Right lobe of liver (tissue), 4 donors: Measurements from ENCODE around the gene KCNJ6.

Experiments used
- CTCF ChIP-seq, 4 donors: fragments of 200-600 bp in 3 of 4; fragments of 450-650 bp in 1 of 4; IDR thresholded peaks; one replicate each; pipeline versions ENCODE4 v1.5.1 to v1.8.0; 2016 to 2022; ENCODE audit warnings: antibody characterized with exemption in 4 of 4, mild to moderate bottlenecking in 2 of 4
- POLR2A ChIP-seq: fragments of 450-650 bp; IDR thresholded peaks from one replicate; pipeline ENCODE4 v1.6.1; 2017; ENCODE audit warnings: antibody characterized with exemption, mild to moderate bottlenecking
- donor health status: DM: no; HTN: no; CAD: no.
- donor health status: DM: no; HTN: no; CAD: no.
- donor health status: DM: no; HTN: yes; CAD: no.

- no peak for TF ChIP-seq CTCF (IDR thresholded peaks at IDR 0.05)
- no peak for TF ChIP-seq POLR2A
Measured at GRCh38 chr21:37767984-37768383, 148.3 kb downstream of the KCNJ6 start.
